Lung microvascular endothelial cell (primary cell): ENCODE measurements around the gene CLPSL2. TPM values are rescaled to one million over a fixed set of nuclear protein-coding genes. Genes with fewer than 3 reads are reported as not detected.

Experiments used
- DNase-seq, 2 donors: peaks; one replicate each; pipeline versions ENCODE4 v3.0.0 to v3.0.0-alpha.2; 2010; ENCODE audit warnings: low read depth in 2 of 2
- total RNA-seq: library from RNA; depleted of rRNA; stranded (reverse); fragments of >200 nt; gene quantifications from 2 replicates; pipeline ENCODE4 v1.2.1, GENCODE V29; 2014

CLPSL2 gene
- total RNA-seq, 1 donor from 2014 or later, result not detected

DNA sequence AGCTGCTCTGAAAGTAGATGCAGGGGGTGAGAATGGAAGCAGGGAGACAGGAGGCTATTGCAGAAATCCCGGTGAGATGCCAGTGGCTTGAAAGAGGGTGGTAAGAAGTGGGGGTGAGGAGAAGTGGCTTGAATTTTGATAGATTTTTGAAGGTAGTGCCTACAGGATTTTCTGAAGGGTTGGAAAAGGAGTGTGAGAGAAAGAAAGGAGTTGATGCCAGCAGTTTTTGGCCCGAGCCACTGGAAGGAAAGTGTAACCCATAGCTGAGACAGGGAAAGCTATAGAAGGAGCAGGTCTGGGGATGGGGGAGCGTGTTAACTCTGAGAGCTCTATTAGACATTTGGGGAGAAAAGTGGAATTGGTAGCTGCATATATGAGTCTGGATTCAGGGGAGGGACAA is 29.9 kb upstream of the CLPSL2 start:
- DNase-seq, result no peak

DNA sequence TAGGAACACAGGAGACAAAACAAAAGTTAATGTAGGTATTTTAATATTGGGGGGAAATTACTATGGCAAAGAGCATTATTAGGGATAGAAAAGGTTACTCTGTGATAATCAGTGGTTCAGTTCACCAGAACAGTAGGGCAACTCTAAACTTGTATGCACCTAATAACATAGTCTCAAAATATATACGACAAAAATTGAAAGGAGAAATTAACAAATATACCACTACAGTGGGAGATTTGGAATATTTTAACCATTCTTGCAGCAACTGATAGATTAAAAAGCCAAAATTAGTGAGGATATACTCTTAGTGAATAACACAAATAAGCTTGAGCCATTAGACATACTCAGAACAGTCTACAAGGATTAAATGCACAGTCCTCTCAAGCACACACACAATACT is 28.5 kb upstream of the CLPSL2 start:
- no peak for DNase-seq

DNA sequence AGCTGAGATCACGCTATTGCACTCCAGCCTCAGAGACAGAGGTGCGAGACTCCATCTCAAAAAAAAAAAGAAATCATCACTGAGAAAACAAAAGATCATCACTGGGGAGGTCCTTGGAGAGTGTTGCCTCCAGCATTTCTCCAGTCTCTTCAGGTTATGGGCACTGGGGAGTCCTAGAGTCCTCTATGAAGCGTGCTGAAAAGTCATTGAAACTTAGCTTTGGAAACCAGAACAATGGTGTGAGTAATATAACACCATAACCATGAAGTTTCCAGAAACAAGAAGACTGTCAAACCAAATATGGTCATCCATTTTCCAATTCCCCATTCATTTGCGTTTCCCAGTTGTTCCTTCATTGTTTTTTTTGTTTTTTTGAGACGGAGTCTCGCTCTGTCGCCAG is 25.8 kb upstream of the CLPSL2 start:
- DNase-seq, result no peak

- no peak for DNase-seq
Observed at GRCh38 chr6:35751594-35751993, 24.8 kb upstream of the CLPSL2 start.

DNA sequence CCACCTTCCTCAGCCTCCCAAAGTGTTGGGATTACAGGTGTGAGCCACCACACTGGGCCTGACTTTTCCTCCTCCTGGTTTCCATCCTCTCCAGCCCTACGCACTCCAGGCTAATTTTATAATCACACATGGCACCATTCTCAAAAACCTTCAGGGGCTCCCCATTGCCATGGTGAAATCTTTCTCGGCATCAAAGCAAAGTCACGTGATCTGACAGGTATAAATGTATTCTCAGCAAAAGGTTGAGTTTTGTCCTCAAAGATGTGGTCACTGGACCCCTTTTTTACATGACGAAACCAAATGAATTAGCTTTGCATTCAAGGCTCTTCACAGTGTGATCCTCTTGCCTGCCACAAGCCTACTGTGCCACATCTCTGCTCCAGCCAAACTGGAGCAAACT is 24.1 kb upstream of the CLPSL2 start:
- DNase-seq, result no peak

GRCh38 chr6:35754452-35755277 is 21.7 kb upstream of the CLPSL2 start:
- DNase-seq, result peak in 1 of 2 donors; percentile 26

DNA sequence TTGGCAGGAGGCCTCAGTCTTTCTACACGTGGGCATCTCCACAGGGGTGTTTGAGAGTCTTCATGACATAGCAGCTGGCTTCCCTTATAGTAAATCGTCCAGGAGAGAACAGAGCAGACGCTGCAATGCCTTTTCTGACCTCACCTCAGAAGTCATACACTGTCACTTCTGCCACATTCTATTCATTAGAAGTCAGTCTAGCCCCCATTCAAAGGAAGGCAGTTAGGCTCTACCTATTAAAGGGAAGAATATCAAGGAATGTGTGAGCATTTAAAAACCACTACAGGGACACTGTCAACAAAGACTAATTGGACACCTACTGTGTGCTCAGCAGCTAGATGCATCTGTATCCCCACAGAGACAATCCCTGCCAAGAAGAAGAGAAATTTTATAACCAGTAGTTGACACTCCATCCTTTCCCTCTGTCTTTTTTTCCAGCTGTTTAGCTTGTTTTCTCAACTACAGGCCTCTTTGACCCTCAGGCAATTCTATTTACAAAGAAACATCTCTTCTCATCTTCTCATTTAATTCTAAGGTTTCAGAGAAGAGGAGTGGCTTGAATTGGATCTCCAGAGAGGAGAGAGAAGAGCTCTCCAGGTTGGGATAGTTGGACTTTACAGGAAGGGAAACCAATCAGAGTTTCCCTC is 21.0 kb upstream of the CLPSL2 start:
- DNase-seq, result no peak

DNA sequence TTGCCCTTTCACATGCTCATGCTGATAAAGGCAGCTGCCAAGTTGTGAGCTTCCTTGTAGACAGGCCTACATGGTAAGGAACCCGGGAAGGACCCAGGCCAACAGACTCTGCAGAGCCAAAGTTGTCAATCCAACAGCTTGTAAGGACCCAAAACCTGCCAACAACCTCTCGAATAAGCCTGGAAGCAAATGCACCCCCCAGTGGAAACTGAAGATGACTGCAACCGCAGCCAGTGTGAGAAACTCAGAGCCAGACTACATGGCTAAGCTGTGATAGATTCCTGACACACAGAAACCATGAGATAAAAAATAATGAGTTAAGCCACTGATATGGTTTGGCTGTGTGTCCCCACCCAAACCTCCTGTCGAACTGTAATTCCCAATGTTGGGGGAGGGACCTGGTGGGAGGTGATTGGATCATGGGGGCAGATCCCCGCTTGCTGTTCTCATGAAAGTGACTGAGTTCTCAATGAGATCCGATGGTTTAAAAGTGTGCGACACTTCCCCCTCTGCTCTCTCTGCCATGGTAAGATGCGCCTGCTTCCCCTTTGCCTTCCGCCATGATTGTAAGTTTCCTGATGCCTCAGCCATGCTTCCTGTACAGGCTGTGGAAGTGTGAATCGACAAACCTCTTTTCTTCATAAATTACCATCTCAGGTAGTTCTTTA is 18.8 kb upstream of the CLPSL2 start:
- peak; percentile 46 to 48 for DNase-seq

GRCh38 chr6:35759426-35759825 is 17.0 kb upstream of the CLPSL2 start:
- no peak for DNase-seq

DNA sequence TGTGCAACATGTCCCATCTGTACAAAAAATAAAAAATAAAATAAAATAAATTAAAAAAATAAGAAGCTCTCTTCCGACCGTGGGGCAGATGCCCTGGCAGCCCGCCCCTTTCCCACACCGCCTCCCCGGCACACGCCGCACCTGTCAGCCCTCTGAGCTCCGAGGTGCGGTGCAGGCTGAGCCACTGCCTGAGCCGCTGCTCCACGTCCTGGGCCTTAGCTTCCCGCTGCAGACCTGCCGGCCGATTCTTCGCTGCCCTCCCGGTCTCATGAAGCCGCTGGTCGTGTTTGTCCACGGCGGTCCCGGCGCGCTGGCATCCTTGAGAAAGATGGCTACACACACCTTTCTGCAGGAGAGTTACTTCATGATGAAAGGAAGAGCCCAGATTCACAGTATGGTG is 10.7 kb upstream of the CLPSL2 start:
- no peak for DNase-seq

DNA sequence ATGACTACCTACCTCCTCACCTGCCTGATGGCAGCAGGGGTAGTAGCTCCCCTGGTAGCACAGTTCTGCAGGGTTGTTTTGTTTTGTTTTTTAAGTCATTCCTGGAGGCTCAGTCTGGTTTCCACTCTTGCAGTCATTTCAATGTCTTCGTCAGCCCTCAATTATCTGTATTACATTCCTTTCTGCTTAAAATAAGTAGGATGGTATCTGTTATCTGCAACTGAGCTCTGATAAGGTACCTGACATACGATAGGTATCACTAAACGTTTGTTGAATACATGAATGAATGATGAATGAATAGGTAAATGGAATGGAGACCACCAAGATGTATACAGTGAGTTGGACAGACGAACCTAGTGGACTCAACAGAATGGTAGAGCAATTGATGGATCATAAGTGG is 7.2 kb upstream of the CLPSL2 start:
- DNase-seq, result no peak

GRCh38 chr6:35771343-35771627 is 5.1 kb upstream of the CLPSL2 start:
- no peak for DNase-seq

GRCh38 chr6:35774116-35774794 is 2.1 kb upstream of the CLPSL2 start:
- DNase-seq, result no peak

DNA sequence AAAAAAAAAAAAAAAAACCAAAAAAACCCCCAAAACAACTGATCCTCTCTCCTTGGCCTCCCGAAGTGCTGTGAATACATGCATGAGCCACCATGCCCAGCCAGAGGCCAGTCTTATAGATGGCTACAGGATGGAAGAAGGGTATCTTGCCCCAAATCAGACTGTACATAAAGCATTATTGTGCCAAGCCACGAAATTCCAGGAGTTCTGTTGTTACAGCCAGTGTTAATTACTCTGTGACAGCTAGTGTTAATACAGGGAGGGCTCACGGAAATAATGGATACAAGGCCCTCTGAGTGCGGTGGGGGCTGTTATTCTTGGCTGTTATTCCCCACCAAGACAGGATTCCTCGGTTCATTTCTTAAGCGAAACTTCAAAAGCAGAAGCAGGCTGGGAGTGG is 1.4 kb upstream of the CLPSL2 start:
- no peak for DNase-seq

- DNase-seq, result no peak
Observed at GRCh38 chr6:35777356-35778102, 1.1 kb downstream of the CLPSL2 start.

- no peak for DNase-seq
Observed at GRCh38 chr6:35778437-35778836, 2.0 kb downstream of the CLPSL2 start.

GRCh38 chr6:35780719-35781118 is 4.3 kb downstream of the CLPSL2 start, which contains the start of gene CLPSL1:
CLPSL1 (plus strand) TSS chr6:35781019; CDS start chr6:35781111, 92 bp downstream.
- DNase-seq, result no peak

DNA sequence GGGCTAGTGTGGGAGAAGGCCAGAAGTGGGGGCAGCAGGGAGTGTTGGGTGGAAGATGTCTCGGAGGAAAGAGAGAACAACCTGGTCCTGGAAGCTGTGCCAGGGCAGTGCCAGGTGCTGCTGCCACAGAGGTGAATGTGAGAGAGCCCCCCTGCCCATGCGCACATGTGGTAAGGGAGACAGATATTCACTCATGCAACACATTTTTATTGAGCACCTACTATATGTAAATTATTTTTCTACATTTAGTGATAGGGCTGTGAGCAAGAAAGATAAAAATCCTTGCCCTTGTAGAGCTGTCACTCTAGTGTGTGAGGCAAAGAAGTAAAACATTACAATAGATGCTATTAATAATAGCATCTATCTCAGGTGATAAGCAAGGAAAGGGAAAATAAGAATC is 4.9 kb downstream of the CLPSL2 start:
- DNase-seq, result no peak

GRCh38 chr6:35782424-35782823 is 6.0 kb downstream of the CLPSL2 start:
- DNase-seq, result no peak

DNA sequence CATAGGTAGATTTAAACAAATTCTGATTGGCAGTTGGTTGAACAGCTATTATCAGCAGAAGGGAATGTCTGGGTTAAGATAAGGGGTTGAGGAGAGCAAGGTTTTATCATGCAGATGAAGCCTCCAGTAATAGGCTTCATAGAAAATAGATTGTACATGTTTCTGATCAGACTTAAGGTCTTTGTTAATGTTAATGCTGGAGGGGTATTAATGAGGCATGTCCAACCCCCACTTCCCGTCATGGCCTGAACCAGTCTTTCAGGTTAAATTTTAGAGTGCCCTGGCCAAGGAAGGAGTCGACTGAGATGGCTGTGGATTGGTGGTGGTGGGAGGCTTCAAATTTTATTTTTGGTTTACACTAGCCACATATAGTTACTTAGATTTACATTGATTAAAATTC is 7.8 kb downstream of the CLPSL2 start:
- no peak for DNase-seq

- no peak for DNase-seq
Observed at GRCh38 chr6:35786272-35786671, 9.9 kb downstream of the CLPSL2 start.
